Measurements from ENCODE around the gene RARRES2.

The RARRES2 gene

GRCh38 chr7:150338166-150338829 lies 3.1 kb downstream of the RARRES2 start:
- DNase-seq (ENCODE audit: low read depth in 2 of 3, low spot score in 1 of 3) = no peak

GRCh38 chr7:150337659-150338081 lies 3.8 kb downstream of the RARRES2 start:
- no peak for DNase-seq (ENCODE audit: low read depth in 2 of 3, low spot score in 1 of 3)

GRCh38 chr7:150337179-150337578 lies 4.2 kb downstream of the RARRES2 start:
- DNase-seq (ENCODE audit: low read depth in 2 of 3, low spot score in 1 of 3) = no peak

- no peak for DNase-seq (ENCODE audit: low read depth in 2 of 3, low spot score in 1 of 3)
These were observed 4.7 kb downstream of the RARRES2 start for GRCh38 chr7:150336746-150337145.

GRCh38 chr7:150335774-150336112 lies 5.7 kb downstream of the RARRES2 start:
- no peak for DNase-seq (ENCODE audit: low read depth in 2 of 3, low spot score in 1 of 3)

- no peak for DNase-seq (ENCODE audit: low read depth in 2 of 3, low spot score in 1 of 3)
These were observed 6.2 kb downstream of the RARRES2 start for GRCh38 chr7:150335108-150335773.

- no peak for DNase-seq (ENCODE audit: low read depth in 2 of 3, low spot score in 1 of 3)
These were observed 7.3 kb downstream of the RARRES2 start for GRCh38 chr7:150334108-150334507.

GRCh38 chr7:150333659-150334058 lies 7.8 kb downstream of the RARRES2 start:
- no peak for DNase-seq (ENCODE audit: low read depth in 2 of 3, low spot score in 1 of 3)

GRCh38 chr7:150332852-150333635 lies 8.4 kb downstream of the RARRES2 start:
- DNase-seq (ENCODE audit: low read depth in 2 of 3, low spot score in 1 of 3) = no peak

GRCh38 chr7:150330211-150330885 lies 11.1 kb downstream of the RARRES2 start:
- no peak for DNase-seq (ENCODE audit: low read depth in 2 of 3, low spot score in 1 of 3)

GRCh38 chr7:150329331-150330120 lies 11.9 kb downstream of the RARRES2 start:
- DNase-seq (ENCODE audit: low read depth in 2 of 3, low spot score in 1 of 3) = no peak

- no peak for DNase-seq (ENCODE audit: low read depth in 2 of 3, low spot score in 1 of 3)
These were observed 14.1 kb downstream of the RARRES2 start for GRCh38 chr7:150327308-150327707.

- no peak for DNase-seq (ENCODE audit: low read depth in 2 of 3, low spot score in 1 of 3)
These were observed 14.7 kb downstream of the RARRES2 start for GRCh38 chr7:150326657-150327268.

GRCh38 chr7:150325901-150326300 lies 15.5 kb downstream of the RARRES2 start:
- DNase-seq (ENCODE audit: low read depth in 2 of 3, low spot score in 1 of 3) = no peak

- no peak for DNase-seq (ENCODE audit: low read depth in 2 of 3, low spot score in 1 of 3)
These were observed 16.3 kb downstream of the RARRES2 start for GRCh38 chr7:150325110-150325611.

GRCh38 chr7:150324373-150324961 lies 17.0 kb downstream of the RARRES2 start:
- DNase-seq (ENCODE audit: low read depth in 2 of 3, low spot score in 1 of 3) = no peak

GRCh38 chr7:150323682-150324372 lies 17.6 kb downstream of the RARRES2 start:
- DNase-seq (ENCODE audit: low read depth in 2 of 3, low spot score in 1 of 3) = no peak

GRCh38 chr7:150322833-150323681 lies 18.4 kb downstream of the RARRES2 start, which contains the start of the genes ACTR3C and LRRC61:
TSS of gene ACTR3C (minus strand) at chr7:150323545. CDS start at chr7:150295296, 28,249 bp downstream.
TSS of gene LRRC61 (plus strand) at chr7:150323355. CDS start at chr7:150336862, 13,507 bp downstream.
- DNase-seq (ENCODE audit: low read depth in 2 of 3, low spot score in 1 of 3) = peak; percentile 40 to 53 (median 44)

All from stimulated activated CD4-positive, alpha-beta T cell treated with anti-CD3 and anti-CD28 coated beads, Interleukin-12 subunit alpha, Interleukin-12 subunit beta, amount 100 ng/mL, for 48 hours (primary cell).